ENCODE measurements around the gene GJA4.
"Not testable (repeated sequence)": the region's sequence is repeated elsewhere in the genome, so short reads cannot be mapped to it uniquely, and the experiment has no call there.

Gene GJA4

DNA sequence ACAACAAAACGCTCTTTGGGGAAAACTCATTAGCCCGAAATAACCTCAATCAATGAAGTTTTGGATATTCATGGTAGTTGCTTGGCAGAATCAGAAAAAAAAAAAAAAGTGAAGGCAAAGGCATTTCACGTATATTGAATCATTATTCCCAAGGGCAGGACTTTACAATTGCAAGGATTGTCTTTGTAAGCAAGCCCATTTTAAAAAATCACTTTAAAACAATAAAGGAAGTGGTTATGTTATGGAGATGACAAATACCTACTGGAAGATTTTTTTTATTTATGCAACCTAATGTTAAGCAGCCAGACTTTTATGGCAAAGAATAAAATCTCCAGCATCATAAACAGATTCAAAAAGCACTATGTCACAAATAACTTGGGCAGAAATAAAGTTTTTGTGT lies 23.9 kb upstream of the GJA4 start:
- no peak for FAIRE-seq
- no peak for DNase-seq (ENCODE audit: insufficient read length, low spot score)

GRCh38 chr1:34770891-34771504 lies 21.8 kb upstream of the GJA4 start:
- no peak for DNase-seq (ENCODE audit: insufficient read length, low spot score)
- no peak for FAIRE-seq

- FAIRE-seq (no peak), DNase-seq (ENCODE audit: insufficient read length, low spot score) (no peak)
Observed at GRCh38 chr1:34771573-34772371, 21.0 kb upstream of the GJA4 start.

- not testable (repeated sequence) for FAIRE-seq
Observed at GRCh38 chr1:34773114-34773513, 19.7 kb upstream of the GJA4 start.

DNA sequence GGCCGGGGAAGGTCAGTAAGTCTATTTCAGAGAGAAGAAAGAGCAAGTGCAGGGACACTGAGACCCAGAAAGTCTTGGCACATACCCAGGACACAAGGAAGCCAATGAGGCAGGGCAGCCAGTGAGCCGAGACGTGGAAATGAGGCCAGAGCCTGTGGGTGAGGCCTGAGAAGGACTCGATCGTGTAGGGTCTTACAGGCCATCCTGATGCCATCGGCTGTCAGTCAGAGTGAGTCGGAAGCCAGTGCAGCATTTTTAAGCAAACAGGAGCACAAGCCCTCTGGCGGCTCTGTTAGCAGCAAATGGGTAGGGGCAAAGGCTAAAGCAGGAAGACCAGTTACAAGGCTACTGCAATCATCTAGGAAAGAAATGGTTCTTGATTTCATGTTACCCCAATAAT lies 17.8 kb upstream of the GJA4 start:
- no peak for FAIRE-seq
- no peak for DNase-seq (ENCODE audit: insufficient read length, low spot score)

More at GRCh38 chr1:34773114-34773513, 19.7 kb upstream of the GJA4 start:
- DNase-seq (ENCODE audit: insufficient read length, low spot score): not testable (repeated sequence)

- FAIRE-seq: no peak
- DNase-seq (ENCODE audit: insufficient read length, low spot score): no peak
Observed at GRCh38 chr1:34776911-34777310, 15.9 kb upstream of the GJA4 start.

DNA sequence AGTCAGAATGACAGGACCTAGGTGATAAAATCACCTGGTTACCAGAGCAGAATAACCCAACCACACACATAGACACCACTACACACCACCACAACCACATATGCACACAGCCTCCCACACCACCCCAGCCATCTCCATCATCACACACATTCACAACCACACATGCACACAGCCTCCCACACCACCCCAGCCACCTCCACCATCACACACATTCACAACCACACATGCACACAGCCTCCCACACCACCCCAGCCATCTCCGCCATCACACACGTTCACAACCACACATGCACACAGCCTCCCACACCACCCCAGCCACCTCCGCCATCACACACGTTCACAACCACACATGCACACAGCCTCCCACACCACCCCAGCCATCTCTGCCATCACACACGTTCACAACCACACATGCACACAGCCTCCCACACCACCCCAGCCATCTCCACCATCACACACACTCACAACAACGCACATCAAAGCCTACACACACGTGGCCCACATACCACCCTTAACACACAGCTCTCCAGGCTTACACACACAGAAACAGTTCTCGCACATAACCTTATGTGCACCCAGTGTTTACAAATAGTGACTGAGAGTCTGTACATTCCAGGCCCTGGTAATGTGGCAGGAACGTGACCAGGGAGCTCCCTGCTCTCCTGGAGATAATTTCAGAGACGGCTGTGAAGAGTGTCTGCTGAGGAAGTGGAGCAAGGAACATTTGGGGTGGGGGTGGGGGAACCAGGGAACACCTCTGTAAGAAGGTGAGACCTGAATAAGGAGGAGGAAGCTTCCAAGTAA lies 15.1 kb upstream of the GJA4 start:
- no peak for FAIRE-seq

GRCh38 chr1:34778381-34778780 lies 14.4 kb upstream of the GJA4 start:
- DNase-seq (ENCODE audit: insufficient read length, low spot score) (no peak), FAIRE-seq (no peak)

More for the DNA sequence above, 15.1 kb upstream of the GJA4 start:
- DNase-seq (ENCODE audit: insufficient read length, low spot score): no peak

GRCh38 chr1:34779005-34779404 lies 13.8 kb upstream of the GJA4 start:
- no peak for DNase-seq (ENCODE audit: insufficient read length, low spot score)
- FAIRE-seq: no peak

GRCh38 chr1:34779526-34779925 lies 13.3 kb upstream of the GJA4 start:
- FAIRE-seq (no peak), DNase-seq (ENCODE audit: insufficient read length, low spot score) (no peak)

DNA sequence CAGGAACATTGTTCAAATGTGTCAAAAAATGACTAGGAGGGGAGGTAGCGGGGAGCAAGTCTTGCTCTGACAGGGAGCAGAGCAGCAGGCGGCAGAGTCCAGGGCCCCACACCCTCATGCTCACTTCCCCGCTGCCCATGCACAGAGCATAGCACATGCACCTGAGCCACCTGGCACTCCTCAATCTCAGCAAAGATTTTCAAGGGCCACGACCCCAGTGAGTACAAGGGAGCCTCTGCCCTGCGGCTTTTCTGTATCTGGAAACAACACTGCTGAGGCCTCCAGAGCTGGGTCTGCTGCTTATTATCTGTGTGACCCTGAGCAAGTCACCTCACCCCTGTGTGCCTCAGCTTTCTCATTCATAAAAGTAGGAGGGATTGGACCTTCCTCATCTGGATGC lies 12.8 kb upstream of the GJA4 start:
- FAIRE-seq (no peak), DNase-seq (ENCODE audit: insufficient read length, low spot score) (no peak)

- DNase-seq (ENCODE audit: insufficient read length, low spot score) (no peak), FAIRE-seq (no peak)
Observed at GRCh38 chr1:34780528-34780927, 12.3 kb upstream of the GJA4 start.

DNA sequence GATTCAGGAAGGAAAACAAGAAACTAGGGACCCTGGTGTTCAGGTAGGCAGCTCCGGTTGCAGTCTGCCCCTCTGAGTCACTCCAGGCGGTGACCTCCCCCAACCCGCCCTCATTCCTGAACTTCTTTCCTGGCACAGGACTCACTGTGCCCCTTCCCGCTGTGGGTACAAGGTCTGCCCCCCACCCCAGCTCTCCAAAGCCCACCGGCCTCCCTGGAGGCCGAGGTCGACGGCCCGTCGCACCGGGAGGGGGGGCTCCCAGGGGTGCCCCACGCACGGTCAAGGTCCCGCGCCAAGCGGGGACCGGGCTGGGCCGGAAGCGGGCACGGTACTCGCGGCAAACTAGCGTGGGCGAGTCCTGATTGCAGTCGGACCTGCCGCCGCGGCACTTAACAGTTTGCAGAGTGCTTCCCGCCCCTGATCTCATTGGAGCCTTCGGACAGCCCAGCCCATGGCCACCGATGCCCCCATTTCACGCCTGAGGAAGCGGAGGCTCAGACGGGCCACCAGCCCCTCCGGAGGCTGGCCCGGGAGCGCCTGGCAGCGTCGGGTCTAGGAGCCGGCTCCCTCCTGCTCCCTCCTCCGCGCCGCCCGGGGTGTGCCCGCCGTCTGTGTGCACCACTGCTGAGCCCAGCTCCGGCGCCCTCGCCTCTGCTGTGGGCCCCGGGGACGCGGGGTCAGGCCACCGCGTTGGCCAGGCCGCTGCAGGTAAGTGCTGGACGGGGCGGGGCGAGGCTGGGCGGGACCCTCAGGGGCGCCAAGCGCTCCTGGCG lies 11.5 kb upstream of the GJA4 start, which contains the start of gene GJB3:
Gene GJB3 (plus strand): TSS at position 144 of the 773 bp plus-strand sequence. CDS start 3,549 bp downstream, outside the sequence.
- no peak for DNase-seq (ENCODE audit: insufficient read length, low spot score)
- no peak for FAIRE-seq

- no peak for FAIRE-seq
- no peak for DNase-seq (ENCODE audit: insufficient read length, low spot score)
Observed at GRCh38 chr1:34781844-34782391, 10.9 kb upstream of the GJA4 start.

DNA sequence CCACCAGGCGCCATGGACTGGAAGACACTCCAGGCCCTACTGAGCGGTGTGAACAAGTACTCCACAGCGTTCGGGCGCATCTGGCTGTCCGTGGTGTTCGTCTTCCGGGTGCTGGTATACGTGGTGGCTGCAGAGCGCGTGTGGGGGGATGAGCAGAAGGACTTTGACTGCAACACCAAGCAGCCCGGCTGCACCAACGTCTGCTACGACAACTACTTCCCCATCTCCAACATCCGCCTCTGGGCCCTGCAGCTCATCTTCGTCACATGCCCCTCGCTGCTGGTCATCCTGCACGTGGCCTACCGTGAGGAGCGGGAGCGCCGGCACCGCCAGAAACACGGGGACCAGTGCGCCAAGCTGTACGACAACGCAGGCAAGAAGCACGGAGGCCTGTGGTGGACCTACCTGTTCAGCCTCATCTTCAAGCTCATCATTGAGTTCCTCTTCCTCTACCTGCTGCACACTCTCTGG lies 8.0 kb upstream of the GJA4 start:
- DNase-seq (ENCODE audit: insufficient read length, low spot score) (no peak), FAIRE-seq (no peak)

DNA sequence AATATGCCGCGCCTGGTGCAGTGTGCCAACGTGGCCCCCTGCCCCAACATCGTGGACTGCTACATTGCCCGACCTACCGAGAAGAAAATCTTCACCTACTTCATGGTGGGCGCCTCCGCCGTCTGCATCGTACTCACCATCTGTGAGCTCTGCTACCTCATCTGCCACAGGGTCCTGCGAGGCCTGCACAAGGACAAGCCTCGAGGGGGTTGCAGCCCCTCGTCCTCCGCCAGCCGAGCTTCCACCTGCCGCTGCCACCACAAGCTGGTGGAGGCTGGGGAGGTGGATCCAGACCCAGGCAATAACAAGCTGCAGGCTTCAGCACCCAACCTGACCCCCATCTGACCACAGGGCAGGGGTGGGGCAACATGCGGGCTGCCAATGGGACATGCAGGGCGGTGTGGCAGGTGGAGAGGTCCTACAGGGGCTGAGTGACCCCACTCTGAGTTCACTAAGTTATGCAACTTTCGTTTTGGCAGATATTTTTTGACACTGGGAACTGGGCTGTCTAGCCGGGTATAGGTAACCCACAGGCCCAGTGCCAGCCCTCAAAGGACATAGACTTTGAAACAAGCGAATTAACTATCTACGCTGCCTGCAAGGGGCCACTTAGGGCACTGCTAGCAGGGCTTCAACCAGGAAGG lies 7.4 kb upstream of the GJA4 start:
- FAIRE-seq: no peak
- no peak for DNase-seq (ENCODE audit: insufficient read length, low spot score)

- FAIRE-seq: no peak
Observed at GRCh38 chr1:34785875-34786470, 6.8 kb upstream of the GJA4 start.

DNA sequence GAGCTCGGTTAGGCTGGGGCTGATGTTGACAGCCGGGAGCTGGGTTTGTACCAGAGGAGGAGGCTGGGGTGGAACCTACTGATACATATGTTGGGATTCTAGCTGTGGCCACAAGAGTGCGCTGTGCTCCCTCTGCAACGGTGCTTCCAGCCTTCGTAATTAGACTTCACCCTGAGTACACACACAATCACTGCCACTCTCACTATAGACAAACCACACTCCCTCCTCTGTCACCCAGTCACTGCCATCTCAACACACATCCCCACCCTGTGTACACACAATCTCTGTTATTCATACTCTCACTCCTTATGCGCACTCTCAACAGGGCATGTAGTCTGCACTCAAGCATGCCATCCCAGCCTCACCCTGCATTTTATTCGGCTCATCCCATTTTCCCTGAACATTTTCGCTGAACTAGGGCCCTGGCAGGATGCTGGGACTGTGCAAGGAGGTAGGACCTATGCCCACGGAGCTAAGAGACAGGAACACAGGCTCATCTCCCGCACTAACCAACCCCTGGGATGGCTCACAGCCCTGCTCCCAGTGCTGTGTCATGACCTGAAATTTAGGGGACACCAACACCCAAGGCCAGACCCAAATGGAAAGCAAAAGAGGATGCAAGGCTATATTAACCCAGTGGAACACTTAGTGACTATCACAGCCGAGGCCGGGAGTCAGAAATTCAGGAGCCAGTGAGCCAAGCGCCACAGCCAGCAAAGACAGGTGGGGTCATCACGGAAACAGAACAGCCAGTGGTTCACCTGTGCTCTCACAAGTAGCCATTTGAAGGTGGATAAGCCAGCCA lies 6.1 kb upstream of the GJA4 start:
- FAIRE-seq (peak; percentile 72), DNase-seq (ENCODE audit: insufficient read length, low spot score) (peak; percentile 77)

More at GRCh38 chr1:34785875-34786470, 6.8 kb upstream of the GJA4 start:
- DNase-seq (ENCODE audit: insufficient read length, low spot score): no peak
